Pancreas (tissue), 10 donors: ENCODE measurements around the gene OASL. TPM values are rescaled to one million over a fixed set of nuclear protein-coding genes. Genes with fewer than 3 reads are reported as not detected.

Source experiments
- ATAC-seq, 4 donors: fragments of 200-7000 bp; cut with Tn5 transposase; one replicate each; pipeline versions ENCODE4 v1.8.0 to v1.9.1; 2020; ENCODE audit warnings: mild to moderate bottlenecking in 4 of 4, moderate library complexity in 4 of 4
- DNase-seq, 6 donors: peaks; one replicate each; pipeline ENCODE4 v3.0.0-alpha.2; 2020
- FAIRE-seq: peaks from 2 replicates; lab custom pipeline; 2012; peaks lifted over from hg19 to GRCh38; lab: Jason Lieb, UNC
- H3K27ac ChIP-seq, 4 donors: fragments of 200-600 bp; sonication (generic); 1 replicate in 3 of 4; 2 replicates in 1 of 4; pipeline versions ENCODE4 v1.5.0 to v1.8.0; 2020
- H3K27me3 ChIP-seq, 4 donors: fragments of 200-600 bp; one replicate each; pipeline ENCODE4 v1.8.0; 2021
- H3K36me3 ChIP-seq, 3 donors: fragments of 200-600 bp; sonication (generic) in 1 of 3; one replicate each; pipeline versions ENCODE4 v1.5.0 to v1.8.0; 2020 to 2021
- H3K4me1 ChIP-seq, 3 donors: fragments of 200-600 bp; one replicate each; pipeline ENCODE4 v1.8.0; 2021
- H3K4me3 ChIP-seq, 4 donors: fragments of 200-600 bp; sonication (generic) in 2 of 4; one replicate each; pipeline versions ENCODE4 v1.5.0 to v1.8.0; 2020 to 2021
- H3K9me3 ChIP-seq, 4 donors: fragments of 200-600 bp; one replicate each; pipeline ENCODE4 v1.8.0; 2021
- WGBS, 2 donors: extraction: QIAGEN DNeasy Blood & Tissue Kit; methylation state at CpG; one replicate each; pipeline ENCODE4 v1.1.7; 2013; 5-methylcytosine and 5-hydroxymethylcytosine counted together
- intact Hi-C, 3 donors: fragments of 100-400 bp; cut with DNase I; formaldehyde crosslinking; loops; one replicate each; pipeline versions ENCODE4 v1.11.1 to v1.14.2; 2022
- polyA plus RNA-seq, 2 donors: library from polyadenylated mRNA; stranded (reverse); fragments of 200-250 nt; gene quantifications; one replicate each; pipeline ENCODE4 v1.2.3, GENCODE V29; 2013
- total RNA-seq, 6 donors: library from RNA; stranded (reverse); fragmentation: NEBNext Ultra II Directional in 4 of 6; extraction: Animal tissue kit (Norgen Biotek cat#: 25700) in 4 of 6; gene quantifications; one replicate each; pipeline versions ENCODE4 v1.2.1 to v1.2.4, GENCODE V29; 2021 to 2023
- TF ChIP-seq, protein P1 (sequence below), 4 donors: fragments of 200-600 bp; sonication (generic) in 3 of 4; IDR thresholded peaks; one replicate each; pipeline versions ENCODE4 v1.5.0 to v1.8.0; 2021; ENCODE audit warnings: antibody characterized with exemption in 4 of 4
- donor health status: healthy with polysubstance abuse.
- donor health status: DM: no; HTN: no; CAD: no; lungs with moderate emphysema.
- donor health status: DM: no; HTN: no; CAD: no.
- donor health status: control.
- donor health status: control.
- donor health status: Bipolar disorder and iron deficiency.
- donor health status: DM: yes; HTN: yes; CAD: no.
- donor health status: DM: no; HTN: no; CAD: no.
- donor health status: DM: no; HTN: no; CAD: no.
- donor health status: DM: yes; HTN: yes; CAD: no.

OASL gene
- total and polyA plus RNA-seq, 8 donors = 0.16 to 0.59 (median 0.31) TPM

DNA sequence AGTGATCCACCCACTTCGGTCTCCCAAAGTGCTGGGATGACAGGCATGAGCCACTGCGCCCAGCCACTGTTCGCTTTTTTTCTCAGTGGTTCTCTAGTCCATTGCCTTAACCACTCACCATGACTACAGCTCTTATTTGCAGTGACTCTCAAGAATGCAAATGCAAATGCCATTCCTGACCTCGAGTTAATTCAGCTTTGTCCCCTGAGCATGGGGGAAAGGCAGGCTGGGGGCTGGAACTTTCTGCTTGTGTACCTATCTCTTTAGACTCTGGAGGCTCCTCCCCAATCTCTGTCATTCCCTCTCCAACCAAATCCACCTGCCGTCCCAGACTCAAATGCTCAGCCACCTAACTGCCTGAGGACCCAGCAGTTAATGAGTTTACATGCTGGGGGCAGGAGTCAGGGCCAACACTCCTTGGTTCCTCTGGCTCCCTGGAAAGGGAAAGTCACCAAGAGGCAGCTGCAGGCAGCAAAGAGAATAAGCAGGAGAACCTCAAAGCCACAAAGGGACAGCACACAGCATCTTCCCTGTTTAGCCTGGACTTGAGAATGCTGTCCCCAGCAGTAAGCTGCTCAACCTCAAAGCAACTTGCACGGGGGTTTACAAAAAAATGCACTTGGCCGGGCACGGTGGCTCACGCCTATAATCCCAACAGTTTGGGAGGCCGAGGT, 66.0 kb downstream of the OASL start:
- peak in 2 of 4 donors; percentile 17 to 26 for ATAC-seq
- 63 to 67% methylated on average over 10 of the region's 10 CpGs for WGBS, 2 donors
- Histone ChIP-seq H3K27ac (peak overlapping the region in 1 of 4 donors; percentile 19), H3K4me3 (no peak overlapping the region), H3K9me3 (no peaks in the 10 kb centered on the region), H3K27me3 (no peaks in the 10 kb centered on the region), H3K36me3 (peaks cover 0 to 37% (median 0%) of the 10 kb centered on the region in 3 donors), H3K4me1 (peaks cover 0 to 16% (median 8%) of the 10 kb centered on the region in 3 donors)
- no peak for FAIRE-seq
- intact Hi-C loops = no loop called here
- TF ChIP-seq, protein P1, sequence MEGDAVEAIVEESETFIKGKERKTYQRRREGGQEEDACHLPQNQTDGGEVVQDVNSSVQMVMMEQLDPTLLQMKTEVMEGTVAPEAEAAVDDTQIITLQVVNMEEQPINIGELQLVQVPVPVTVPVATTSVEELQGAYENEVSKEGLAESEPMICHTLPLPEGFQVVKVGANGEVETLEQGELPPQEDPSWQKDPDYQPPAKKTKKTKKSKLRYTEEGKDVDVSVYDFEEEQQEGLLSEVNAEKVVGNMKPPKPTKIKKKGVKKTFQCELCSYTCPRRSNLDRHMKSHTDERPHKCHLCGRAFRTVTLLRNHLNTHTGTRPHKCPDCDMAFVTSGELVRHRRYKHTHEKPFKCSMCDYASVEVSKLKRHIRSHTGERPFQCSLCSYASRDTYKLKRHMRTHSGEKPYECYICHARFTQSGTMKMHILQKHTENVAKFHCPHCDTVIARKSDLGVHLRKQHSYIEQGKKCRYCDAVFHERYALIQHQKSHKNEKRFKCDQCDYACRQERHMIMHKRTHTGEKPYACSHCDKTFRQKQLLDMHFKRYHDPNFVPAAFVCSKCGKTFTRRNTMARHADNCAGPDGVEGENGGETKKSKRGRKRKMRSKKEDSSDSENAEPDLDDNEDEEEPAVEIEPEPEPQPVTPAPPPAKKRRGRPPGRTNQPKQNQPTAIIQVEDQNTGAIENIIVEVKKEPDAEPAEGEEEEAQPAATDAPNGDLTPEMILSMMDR (IDR thresholded peaks at IDR 0.05) = no peak
- peak in 2 of 6 donors; percentile 6 to 11 for DNase-seq

DNA sequence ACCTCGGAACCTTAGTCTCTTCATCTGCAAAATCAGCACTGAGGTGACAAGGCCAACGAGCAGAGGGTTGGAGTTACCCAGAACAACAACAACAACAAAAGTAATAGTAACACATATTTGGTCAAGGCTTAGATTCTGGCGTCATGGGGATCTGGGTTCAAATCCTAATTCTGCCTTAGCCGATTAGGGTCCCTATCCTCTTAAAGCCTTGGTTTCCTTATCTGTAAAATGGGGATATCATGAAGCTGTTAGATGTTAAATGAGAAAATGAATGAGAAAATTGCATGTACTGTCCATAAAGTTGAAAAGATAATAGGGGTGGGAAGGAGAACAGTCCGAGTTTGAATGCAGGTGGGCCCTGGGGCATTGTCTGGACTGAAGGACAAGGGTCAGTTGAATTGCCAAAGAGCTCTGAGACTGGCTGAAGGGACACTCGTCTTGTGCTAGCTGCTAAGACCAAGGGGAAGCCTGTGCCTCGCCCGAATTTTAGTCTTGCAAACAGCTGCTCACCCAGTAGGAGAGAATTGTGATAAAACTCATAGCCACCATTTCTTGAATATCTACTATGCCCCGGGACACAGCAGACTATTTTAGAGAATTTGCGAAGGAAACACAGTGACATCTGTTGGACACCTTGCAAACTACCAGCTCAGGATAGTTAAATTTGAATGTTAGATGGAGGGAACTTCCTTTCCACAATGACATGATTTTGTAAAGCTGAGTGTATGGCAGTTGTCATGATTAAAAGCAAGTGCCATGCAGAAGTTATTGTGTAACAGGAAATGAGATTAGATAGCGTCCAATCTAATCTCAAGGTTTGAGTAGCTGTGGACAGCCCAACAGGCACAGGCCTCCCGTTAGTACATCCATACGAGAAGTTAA, 67.5 kb downstream of the OASL start:
- Histone ChIP-seq H3K4me3 (no peak overlapping the region), H3K36me3 (peaks cover 0 to 37% (median 0%) of the 10 kb centered on the region in 3 donors), H3K9me3 (no peaks in the 10 kb centered on the region), H3K27me3 (no peaks in the 10 kb centered on the region), H3K27ac (no peak overlapping the region), H3K4me1 (peaks cover 0 to 6% (median 0%) of the 10 kb centered on the region in 3 donors)
- TF ChIP-seq, protein P1 (IDR thresholded peaks at IDR 0.05) = peak; percentile 17 to 68 (median 52)
- WGBS, 2 donors = 29% methylated on average over 13 of the region's 13 CpGs
- peak; percentile 65 for FAIRE-seq
- intact Hi-C loops = no loop called here
- peak; percentile 70 to 93 (median 89) for ATAC-seq
- DNase-seq = peak in 3 of 6 donors; percentile 3 to 35 (median 6)

DNA sequence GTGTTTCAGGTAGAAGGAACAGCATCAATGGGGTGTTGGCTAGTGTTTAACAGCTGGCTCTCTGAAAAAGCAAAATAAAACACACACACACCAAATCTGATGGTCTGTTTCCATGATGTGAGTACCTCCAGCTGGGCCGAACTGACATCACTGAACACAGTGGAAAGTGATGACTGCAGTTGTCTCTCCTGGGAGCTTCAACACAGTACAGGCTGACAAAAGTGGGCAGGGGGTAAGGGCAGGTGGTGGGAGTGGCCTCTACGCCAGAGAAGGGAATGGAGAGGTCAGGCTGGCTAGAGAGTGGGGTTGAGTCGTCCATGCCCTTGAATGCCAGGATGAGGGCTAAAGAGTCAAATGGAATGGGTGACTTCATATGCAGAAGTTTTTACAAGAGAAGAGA, 68.7 kb downstream of the OASL start:
- Histone ChIP-seq H3K4me3 (no peak overlapping the region), H3K27me3 (no peaks in the 10 kb centered on the region), H3K9me3 (no peaks in the 10 kb centered on the region), H3K36me3 (peaks cover 0 to 37% (median 0%) of the 10 kb centered on the region in 3 donors), H3K27ac (no peak overlapping the region), H3K4me1 (peaks cover 0 to 6% (median 0%) of the 10 kb centered on the region in 3 donors)
- intact Hi-C loops = no loop called here
- FAIRE-seq (no peak), DNase-seq (no peak), ATAC-seq (no peak)
- 78 to 79% methylated on average over 3 of the region's 3 CpGs for whole genome bisulfite sequencing, 2 donors
- TF ChIP-seq, protein P1 (IDR thresholded peaks at IDR 0.05) = no peak

Other genes with a start within 250 kb of the OASL start
- gene SPPL3, start 134.9 kb downstream of the OASL start, total RNA-seq = 10 to 100 TPM; 10.9 to 25.7 (median 17.1) TPM
- gene SPPL3, start 134.9 kb downstream of the OASL start, polyA plus RNA-seq = 10 to 100 TPM in 1 of 2 donors, 1 to 10 TPM in 1; 7.0 to 13.1 TPM
- 1 to 10 TPM; 4.9 to 9.1 (median 6.9) TPM for gene HNF1A, start 60.7 kb downstream of the OASL start, total RNA-seq
- 10 to 100 TPM; 11.5 to 17.2 TPM for gene HNF1A, start 60.7 kb downstream of the OASL start, polyA plus RNA-seq
- 1 to 10 TPM; 5.1 to 7.9 (median 7.0) TPM for gene C12orf43, start 22.8 kb downstream of the OASL start, total RNA-seq
- gene C12orf43, start 22.8 kb downstream of the OASL start, polyA plus RNA-seq = 1 to 10 TPM; 4.5 to 6.7 TPM
- gene P2RX7, start 93.6 kb upstream of the OASL start, total RNA-seq = 1 to 10 TPM in 5 of 6 donors, under 1 TPM in 1; 0.93 to 8.8 (median 1.7) TPM
- gene P2RX7, start 93.6 kb upstream of the OASL start, polyA plus RNA-seq = 1 to 10 TPM in 1 of 2 donors, under 1 TPM in 1; 0.77 to 1.2 TPM
- gene P2RX4, start 170.9 kb upstream of the OASL start, total RNA-seq = 10 to 100 TPM; 27.5 to 60.1 (median 33.3) TPM
- 10 to 100 TPM; 31.4 to 34.0 TPM for gene P2RX4, start 170.9 kb upstream of the OASL start, polyA plus RNA-seq